ENCODE results near the gene AKNA.

GRCh38 chr9:114371973-114372917 is 15.5 kb downstream of the AKNA start:
- no peak for TF ChIP-seq POLR2A (IDR thresholded peaks at IDR 0.05)
- TF ChIP-seq, protein P1, sequence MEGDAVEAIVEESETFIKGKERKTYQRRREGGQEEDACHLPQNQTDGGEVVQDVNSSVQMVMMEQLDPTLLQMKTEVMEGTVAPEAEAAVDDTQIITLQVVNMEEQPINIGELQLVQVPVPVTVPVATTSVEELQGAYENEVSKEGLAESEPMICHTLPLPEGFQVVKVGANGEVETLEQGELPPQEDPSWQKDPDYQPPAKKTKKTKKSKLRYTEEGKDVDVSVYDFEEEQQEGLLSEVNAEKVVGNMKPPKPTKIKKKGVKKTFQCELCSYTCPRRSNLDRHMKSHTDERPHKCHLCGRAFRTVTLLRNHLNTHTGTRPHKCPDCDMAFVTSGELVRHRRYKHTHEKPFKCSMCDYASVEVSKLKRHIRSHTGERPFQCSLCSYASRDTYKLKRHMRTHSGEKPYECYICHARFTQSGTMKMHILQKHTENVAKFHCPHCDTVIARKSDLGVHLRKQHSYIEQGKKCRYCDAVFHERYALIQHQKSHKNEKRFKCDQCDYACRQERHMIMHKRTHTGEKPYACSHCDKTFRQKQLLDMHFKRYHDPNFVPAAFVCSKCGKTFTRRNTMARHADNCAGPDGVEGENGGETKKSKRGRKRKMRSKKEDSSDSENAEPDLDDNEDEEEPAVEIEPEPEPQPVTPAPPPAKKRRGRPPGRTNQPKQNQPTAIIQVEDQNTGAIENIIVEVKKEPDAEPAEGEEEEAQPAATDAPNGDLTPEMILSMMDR (IDR thresholded peaks at IDR 0.05) = no peak
